Mucosa of rectum (tissue), 2 donors: ENCODE data around the gene ZSCAN18.

Experiments
- H3K27ac ChIP-seq, 2 donors: one replicate each; pipeline ENCODE4 v1.7.0; 2013; ENCODE audit warnings: inconsistent platforms in 2 of 2, low read depth in 2 of 2, low read length in 2 of 2
- H3K27me3 ChIP-seq, 2 donors: one replicate each; pipeline ENCODE4 v1.7.0; 2013; ENCODE audit warnings: low read length in 2 of 2; ENCODE audit not compliant: control insufficient read depth in 2 of 2, insufficient read depth in 2 of 2
- H3K36me3 ChIP-seq, 2 donors: one replicate each; pipeline ENCODE4 v1.7.0; 2013; ENCODE audit warnings: low read length in 2 of 2; ENCODE audit not compliant: control insufficient read depth in 2 of 2, insufficient read depth in 2 of 2
- H3K4me1 ChIP-seq, 2 donors: one replicate each; pipeline ENCODE4 v1.7.0; 2013; ENCODE audit warnings: low read length in 2 of 2, mild to moderate bottlenecking in 1 of 2; ENCODE audit not compliant: control insufficient read depth in 2 of 2, insufficient read depth in 2 of 2
- H3K4me3 ChIP-seq, 2 donors: one replicate each; pipeline ENCODE4 v1.7.0; 2013; ENCODE audit warnings: low read length in 2 of 2
- H3K9ac ChIP-seq, 2 donors: one replicate each; pipeline ENCODE4 v1.7.0; 2013; ENCODE audit warnings: low read length in 2 of 2, low read depth in 1 of 2, mild to moderate bottlenecking in 1 of 2
- H3K9me3 ChIP-seq, 2 donors: one replicate each; pipeline ENCODE4 v1.7.0; 2013; ENCODE audit warnings: low read length in 2 of 2; ENCODE audit not compliant: control insufficient read depth in 2 of 2
- donor health status: healthy.
- donor health status: Normal muscosa, but diverticular disease.

Gene ZSCAN18

GRCh38 chr19:58108546-58108817, 10.5 kb upstream of the ZSCAN18 start:
- Histone ChIP-seq H3K4me3 (no peak overlapping the region), H3K4me1 (no peaks in the 10 kb centered on the region), H3K36me3 (no peaks in the 10 kb centered on the region), H3K27ac (no peak overlapping the region), H3K9me3 (peaks cover 28 to 39% of the 10 kb centered on the region in 2 donors), H3K27me3 (no peaks in the 10 kb centered on the region), H3K9ac (no peak overlapping the region)

GRCh38 chr19:58107778-58108545, 9.9 kb upstream of the ZSCAN18 start:
- H3K36me3 ChIP-seq: no peaks in the 10 kb centered on the region
- H3K4me3 ChIP-seq: no peak overlapping the region
- H3K9me3 ChIP-seq: peaks cover 30 to 38% of the 10 kb centered on the region in 2 donors

DNA sequence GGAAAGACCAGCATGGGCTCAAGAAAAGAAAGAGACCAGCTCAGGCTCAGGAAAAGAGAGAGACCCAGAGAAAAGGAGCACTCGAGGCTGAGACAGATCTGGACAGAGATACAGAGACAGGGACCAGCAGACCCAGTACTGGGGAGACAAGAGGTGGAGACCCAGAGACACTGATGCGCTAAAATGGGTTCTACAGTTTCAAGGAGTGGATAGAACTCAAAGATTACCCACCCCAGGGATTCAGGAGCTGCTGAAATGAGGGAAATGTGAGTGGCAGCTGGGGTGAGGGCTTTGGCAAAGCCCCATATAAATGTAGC, 609 bp upstream of the ZSCAN18 start:
- Histone ChIP-seq H3K27ac (peak overlapping the region; percentile 80 to 94), H3K9me3 (peaks cover 6 to 8% of the 10 kb centered on the region in 2 donors), H3K27me3 (no peaks in the 10 kb centered on the region), H3K36me3 (peaks cover 0 to 2% of the 10 kb centered on the region in 2 donors), H3K9ac (peak overlapping the region; percentile 88 to 97), H3K4me3 (peak overlapping the region; percentile 93 to 94), H3K4me1 (peaks cover 5 to 8% of the 10 kb centered on the region in 2 donors)

More at GRCh38 chr19:58107778-58108545, 9.9 kb upstream of the ZSCAN18 start:
- no peaks in the 10 kb centered on the region for H3K4me1 ChIP-seq
- H3K9ac ChIP-seq: no peak overlapping the region
- H3K27ac ChIP-seq: no peak overlapping the region
- no peaks in the 10 kb centered on the region for H3K27me3 ChIP-seq

GRCh38 chr19:58097349-58097748, 682 bp downstream of the ZSCAN18 start:
- H3K9ac ChIP-seq: peak overlapping the region in 1 of 2 donors; percentile 97
- peaks cover under 1 to 4% of the 10 kb centered on the region in 2 donors for H3K9me3 ChIP-seq
- H3K36me3 ChIP-seq: peaks cover 0 to 2% of the 10 kb centered on the region in 2 donors
- no peaks in the 10 kb centered on the region for H3K27me3 ChIP-seq
- H3K4me1 ChIP-seq: peaks cover 5 to 8% of the 10 kb centered on the region in 2 donors
- no peak overlapping the region for H3K27ac ChIP-seq
- H3K4me3 ChIP-seq: peak overlapping the region; percentile 63 to 94

GRCh38 chr19:58096884-58097283, 1.1 kb downstream of the ZSCAN18 start:
- peaks cover 5 to 8% of the 10 kb centered on the region in 2 donors for H3K4me1 ChIP-seq
- H3K27ac ChIP-seq: no peak overlapping the region
- H3K9me3 ChIP-seq: peaks cover 0 to 3% of the 10 kb centered on the region in 2 donors
- peaks cover 0 to 2% of the 10 kb centered on the region in 2 donors for H3K36me3 ChIP-seq
- H3K9ac ChIP-seq: no peak overlapping the region
- H3K4me3 ChIP-seq: peak overlapping the region; percentile 63 to 94
- H3K27me3 ChIP-seq: no peaks in the 10 kb centered on the region

DNA sequence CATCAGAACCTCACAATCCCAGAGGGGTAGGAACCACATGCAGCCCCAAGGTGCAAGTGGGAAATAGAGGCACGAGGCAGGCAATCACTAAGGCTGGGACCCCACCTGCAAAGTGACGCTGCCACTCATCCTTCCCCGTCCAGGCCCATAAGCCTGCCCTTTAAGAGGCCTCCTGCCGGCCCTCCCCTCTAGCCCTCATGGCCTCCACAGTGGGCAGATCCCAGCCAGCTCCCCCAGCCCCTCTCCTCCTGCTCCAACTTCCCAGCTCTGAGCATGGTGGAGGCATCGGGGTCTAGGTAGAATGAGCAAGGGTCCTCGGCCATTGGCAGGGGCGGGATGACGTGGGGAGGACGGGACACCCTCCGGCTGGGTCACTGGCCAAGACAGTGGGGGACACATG, 2.7 kb downstream of the ZSCAN18 start:
- peaks cover 0 to 2% of the 10 kb centered on the region in 2 donors for H3K36me3 ChIP-seq
- H3K27me3 ChIP-seq: no peaks in the 10 kb centered on the region
- no peak overlapping the region for H3K27ac ChIP-seq
- peaks cover 5 to 8% of the 10 kb centered on the region in 2 donors for H3K4me1 ChIP-seq
- no peak overlapping the region for H3K9ac ChIP-seq
- peaks cover 0 to 3% of the 10 kb centered on the region in 2 donors for H3K9me3 ChIP-seq
- H3K4me3 ChIP-seq: no peak overlapping the region

DNA sequence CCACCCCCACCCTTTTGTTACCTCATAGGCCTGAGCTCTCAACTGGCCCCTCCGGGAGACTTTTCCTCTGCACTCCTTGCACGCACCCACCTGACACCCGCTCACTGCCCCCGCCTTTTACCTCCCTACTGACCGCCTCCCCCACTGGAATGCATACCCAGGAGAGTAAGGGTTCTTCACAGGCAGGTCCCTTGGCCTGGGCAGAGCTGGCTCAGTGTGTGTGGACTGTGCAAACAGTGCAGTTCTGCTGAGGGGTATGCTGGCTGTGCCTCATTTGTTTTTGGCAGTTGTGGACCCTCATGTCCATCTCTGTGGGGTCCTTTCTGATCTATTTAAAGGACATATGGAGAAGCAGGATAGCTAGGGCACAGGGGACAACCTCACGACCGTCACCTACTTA, 5.0 kb downstream of the ZSCAN18 start:
- H3K4me1 ChIP-seq: peaks cover 5% of the 10 kb centered on the region in 2 donors
- no peak overlapping the region for H3K4me3 ChIP-seq
- H3K36me3 ChIP-seq: peaks cover 0 to 3% of the 10 kb centered on the region in 2 donors
- H3K9me3 ChIP-seq: peaks cover 0 to 3% of the 10 kb centered on the region in 2 donors
- no peaks in the 10 kb centered on the region for H3K27me3 ChIP-seq
- no peak overlapping the region for H3K9ac ChIP-seq
- no peak overlapping the region for H3K27ac ChIP-seq

DNA sequence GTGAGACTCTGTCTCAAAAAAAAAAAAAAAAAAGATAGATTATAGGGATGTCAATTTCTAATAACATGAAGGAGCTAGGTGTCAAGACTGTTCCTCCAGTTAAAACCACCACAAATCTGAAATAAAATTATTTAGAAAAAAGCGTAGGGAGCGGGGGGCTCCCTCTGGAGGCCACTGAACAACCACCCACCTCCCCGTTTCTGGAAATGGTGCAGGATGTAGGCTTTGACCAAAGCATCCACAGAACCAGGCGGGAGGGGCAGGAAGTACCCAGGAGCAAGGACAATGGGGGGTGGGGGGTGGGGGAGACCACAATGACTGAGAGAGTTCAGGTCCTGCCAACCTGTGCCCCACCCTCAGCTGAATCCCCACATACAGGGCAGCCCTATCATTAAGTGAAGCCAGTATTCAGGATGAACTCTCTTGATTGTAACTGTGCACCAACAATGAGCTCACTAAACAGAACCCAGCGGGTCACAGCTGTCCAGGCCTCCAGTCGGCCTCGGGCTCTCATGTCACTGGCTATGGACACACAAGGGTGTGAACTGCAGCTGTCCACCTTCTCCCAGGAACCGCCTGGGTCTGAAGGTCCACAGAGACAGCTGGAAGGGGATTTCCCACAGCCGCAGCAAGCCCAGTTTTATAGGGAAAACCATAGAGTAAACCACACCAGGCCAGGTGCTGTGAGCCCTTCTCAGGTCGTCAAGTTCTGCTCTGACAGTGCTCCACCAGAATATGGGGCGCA, 6.6 kb downstream of the ZSCAN18 start:
- Histone ChIP-seq H3K9ac (no peak overlapping the region), H3K36me3 (peaks cover 0 to 5% of the 10 kb centered on the region in 2 donors), H3K27me3 (no peaks in the 10 kb centered on the region), H3K27ac (no peak overlapping the region), H3K9me3 (peaks cover 0 to 1% of the 10 kb centered on the region in 2 donors), H3K4me3 (no peak overlapping the region), H3K4me1 (no peaks in the 10 kb centered on the region)

DNA sequence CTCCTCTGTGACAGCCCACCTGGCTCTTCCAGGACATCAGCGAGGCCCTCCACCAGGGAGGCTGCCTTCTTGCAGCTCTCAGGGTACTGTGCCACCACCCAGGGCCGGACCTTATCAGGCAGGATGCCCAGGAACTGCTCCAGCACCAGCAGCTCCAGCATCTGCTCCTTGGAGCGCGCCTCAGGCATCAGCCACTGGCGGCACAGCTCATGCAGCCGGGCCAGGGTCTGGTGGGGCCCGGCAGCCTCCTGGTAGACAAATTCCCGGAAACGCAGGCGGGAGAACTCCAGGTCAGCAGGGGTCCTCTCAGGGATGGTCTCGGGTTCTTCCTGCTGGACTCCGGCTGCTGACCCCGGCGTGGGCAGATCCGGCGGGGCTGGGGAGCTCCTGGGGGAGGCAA, 8.2 kb downstream of the ZSCAN18 start:
- H3K4me1 ChIP-seq: no peaks in the 10 kb centered on the region
- no peak overlapping the region for H3K27ac ChIP-seq
- no peak overlapping the region for H3K4me3 ChIP-seq
- H3K9ac ChIP-seq: no peak overlapping the region
- H3K36me3 ChIP-seq: peaks cover 5 to 8% of the 10 kb centered on the region in 2 donors
- peaks cover 2 to 6% of the 10 kb centered on the region in 2 donors for H3K9me3 ChIP-seq
- H3K27me3 ChIP-seq: no peaks in the 10 kb centered on the region

DNA sequence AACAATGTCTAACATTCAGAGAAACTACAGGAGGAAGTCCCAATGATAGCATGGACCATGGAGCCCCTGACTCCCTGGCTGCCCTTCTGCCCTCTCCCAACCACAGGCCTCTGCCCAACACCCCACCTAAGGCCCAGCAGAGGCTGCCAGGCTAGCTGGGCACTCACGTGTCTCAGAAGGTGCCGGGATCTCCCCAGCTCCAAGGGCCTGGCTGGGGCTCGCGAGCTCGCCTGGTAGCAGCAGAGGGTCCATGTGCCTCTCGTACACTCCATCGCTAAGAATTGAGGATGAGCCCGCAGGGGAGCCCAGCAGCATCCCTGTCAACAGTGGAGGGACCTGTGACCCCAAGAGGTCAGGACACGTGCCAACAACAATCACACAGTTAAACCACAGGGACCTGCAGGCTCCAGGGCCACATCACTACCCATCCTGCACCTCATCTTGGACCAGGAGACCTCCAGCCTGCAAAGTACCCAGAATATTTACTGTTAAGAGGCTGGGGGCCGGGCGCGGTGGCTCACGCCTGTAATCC, 9.4 kb downstream of the ZSCAN18 start:
- H3K9me3 ChIP-seq: peaks cover 9 to 10% of the 10 kb centered on the region in 2 donors
- H3K27ac ChIP-seq: no peak overlapping the region
- no peaks in the 10 kb centered on the region for H3K4me1 ChIP-seq
- H3K36me3 ChIP-seq: peaks cover 9 to 17% of the 10 kb centered on the region in 2 donors
- no peak overlapping the region for H3K9ac ChIP-seq
- no peak overlapping the region for H3K4me3 ChIP-seq
- no peaks in the 10 kb centered on the region for H3K27me3 ChIP-seq
